GM12878 (cell line): ENCODE data around the gene NAALADL2. TPM values are rescaled to one million over a fixed set of nuclear protein-coding genes. Genes with fewer than 3 reads are reported as not detected.

Source experiments
- ATAC-seq: fragments of 200-7000 bp; cut with Tn5 transposase; 3 replicates; pipeline ENCODE4 v1.9.1; 2020; ENCODE audit warnings: mild to moderate bottlenecking, moderate library complexity
- BruUV-seq: library from RNA; stranded (reverse); fragments of 400-500 nt; replicated peaks from 2 replicates; lab custom pipeline; 2021; lab: Mats Ljungman, UMichigan
- CTCF ChIA-PET: fragments of 300-600 bp; sonication (Branson Sonifier 250); formaldehyde crosslinking; extraction: SDS; loops from one replicate; lab custom pipeline; 2021; ENCODE audit warnings: inconsistent platforms; lab: Yijun Ruan, JAX
- POLR2A ChIA-PET: fragments of 350-600 bp; formaldehyde crosslinking; extraction: SDS; loops from one replicate; lab custom pipeline; 2021; ENCODE audit warnings: inconsistent platforms; lab: Charles Lee
- RAD21 ChIA-PET: fragments of 300-600 bp; sonication (Branson Sonifier 250); formaldehyde crosslinking; loops from one replicate; lab custom pipeline; 2023; ENCODE audit warnings: antibody characterized with exemption; ENCODE audit not compliant: unreplicated experiment; lab: Charles Lee
- SMC1A ChIA-PET: fragments of 300-600 bp; sonication (Branson Sonifier 250); formaldehyde crosslinking; loops from one replicate; lab custom pipeline; 2023; ENCODE audit not compliant: unreplicated experiment, uncharacterized antibody; lab: Charles Lee
- DNase-seq: peaks from one replicate; pipeline ENCODE4 v3.0.0-alpha.2; 2011; ENCODE audit warnings: low read depth, low spot score
- FAIRE-seq: peaks from 3 replicates; lab custom pipeline; 2011; peaks lifted over from hg19 to GRCh38; lab: Jason Lieb, UNC
- H2AFZ ChIP-seq: 2 replicates; pipeline ENCODE4 v1.6.0; 2011; ENCODE audit warnings: low read depth, low read length, control low read depth; ENCODE audit not compliant: control insufficient read depth
- H3K27ac ChIP-seq: 2 replicates; pipeline ENCODE4 v1.5.1; 2011; ENCODE audit warnings: control low read depth; ENCODE audit not compliant: control insufficient read depth, insufficient read depth
- H3K27me3 ChIP-seq, 2 experiments: replicated peaks in 1 of 2; 2 replicates each; pipeline versions ENCODE4 v1.6.0 to v1.6.1; 2011; ENCODE audit warnings: low read length in 1 of 2; ENCODE audit not compliant: control insufficient read depth in 2 of 2, insufficient read depth in 2 of 2
- H3K36me3 ChIP-seq, 2 experiments: 2 replicates each; pipeline ENCODE4 v1.5.1; 2011; ENCODE audit warnings: low read length in 1 of 2; ENCODE audit not compliant: control insufficient read depth in 2 of 2, insufficient read depth in 2 of 2
- H3K4me1 ChIP-seq: 2 replicates; pipeline ENCODE4 v1.6.1; 2011; ENCODE audit warnings: mild to moderate bottlenecking, low read length, moderate library complexity, mixed read lengths; ENCODE audit not compliant: control insufficient read depth, insufficient read depth
- H3K4me2 ChIP-seq: 2 replicates; pipeline ENCODE4 v1.6.0; 2011; ENCODE audit warnings: control low read depth; ENCODE audit not compliant: control insufficient read depth, insufficient read depth
- H3K4me3 ChIP-seq: fragments of 200-600 bp; sonication (generic); 2 replicates; pipeline ENCODE4 v1.5.1; 2016
- H3K79me2 ChIP-seq: 2 replicates; pipeline ENCODE4 v1.6.0; 2011; ENCODE audit warnings: low read length; ENCODE audit not compliant: control insufficient read depth, insufficient read depth
- H3K9ac ChIP-seq: 2 replicates; pipeline ENCODE4 v1.8.0; 2011; ENCODE audit warnings: low read length, control low read depth, mixed read lengths; ENCODE audit not compliant: control insufficient read depth, insufficient read depth
- H3K9me3 ChIP-seq: replicated peaks from 3 replicates; pipeline ENCODE4 v1.5.1; 2011; ENCODE audit warnings: mild to moderate bottlenecking, low read length; ENCODE audit not compliant: control insufficient read depth, insufficient read depth
- H4K20me1 ChIP-seq: 2 replicates; pipeline ENCODE4 v1.6.0; 2011; ENCODE audit not compliant: control insufficient read depth, insufficient read depth
- CBX5 ChIP-seq: sonication (generic); IDR thresholded peaks from 2 replicates; pipeline ENCODE4 v1.6.1; 2016; ENCODE audit warnings: low read depth, moderate library complexity, mild to moderate bottlenecking, inconsistent platforms
- CEBPB ChIP-seq, 2 experiments: fragments of 150-350 bp in 1 of 2; IDR thresholded peaks; 2 replicates each; pipeline ENCODE4 v1.6.1; 2012 to 2014; ENCODE audit warnings: low read depth in 2 of 2, low read length in 2 of 2, borderline replicate concordance in 1 of 2, inconsistent platforms in 1 of 2
- DPF2 ChIP-seq: fragments of 450-650 bp; IDR thresholded peaks from 2 replicates; pipeline ENCODE4 v1.6.1; 2017; ENCODE audit warnings: mild to moderate bottlenecking
- FOS ChIP-seq: IDR thresholded peaks from 3 replicates; pipeline ENCODE4 v1.6.1; 2011; ENCODE audit warnings: borderline replicate concordance; ENCODE audit not compliant: insufficient read length; ENCODE audit errors: extremely low read depth
- KAT2A ChIP-seq: conservative IDR thresholded peaks from 2 replicates; pipeline ENCODE4 v1.6.1; 2011; ENCODE audit warnings: low read depth, low read length; ENCODE audit not compliant: control insufficient read depth
- MTA3 ChIP-seq: IDR thresholded peaks from 2 replicates; pipeline ENCODE4 v1.6.1; 2012; ENCODE audit warnings: low read length, inconsistent platforms, borderline replicate concordance
- SP1 ChIP-seq: IDR thresholded peaks from one replicate; pipeline ENCODE4 v1.6.1; 2011; ENCODE audit warnings: low read depth, low read length
- SPI1 ChIP-seq: IDR thresholded peaks from 2 replicates; pipeline ENCODE4 v1.6.1; 2011; ENCODE audit warnings: low read depth, mild to moderate bottlenecking, low read length, moderate library complexity, borderline replicate concordance; ENCODE audit not compliant: insufficient read depth
- WGBS: methylation state at CpG from one replicate; pipeline ENCODE4 v1.1.6; 2016; ENCODE audit warnings: low lambda C conversion rate; ENCODE audit not compliant: insufficient replicate concordance, insufficient coverage; ENCODE audit errors: missing lambda C conversion rate; 5-methylcytosine and 5-hydroxymethylcytosine counted together
- in situ Hi-C: fragments of 300-500 bp; cut with MboI; formaldehyde crosslinking; loops from 9 replicates; pipeline ENCODE4 v1.14.3; 2018; ENCODE audit warnings: mixed read lengths
- intact Hi-C: fragments of 100-400 bp; cut with micrococcal nuclease; formaldehyde crosslinking; loops from one replicate; pipeline ENCODE4 v1.14.2; 2022; ENCODE audit not compliant: unreplicated experiment
- polyA plus RNA-seq, 11 experiments: library from polyadenylated mRNA; depleted of rRNA in 4 of 11; unstranded in 6 of 11; stranded (reverse) in 5 of 11; fragments of >200 nt; fragmentation: Nextera tagmentation in 4 of 11; fragmentation: Illumina TruSeq in 1 of 11; extraction: Ambion mirVana in 4 of 11; extraction: Trizol in 1 of 11; gene quantifications; 1 replicate in 1 of 11; 2 replicates in 10 of 11; pipeline versions ENCODE4 v1.2.1 to v1.2.3, GENCODE V29; 2011 to 2016; ENCODE audit warnings: inconsistent platforms in 2 of 11, missing spikeins in 2 of 11, low read depth in 1 of 11
- total RNA-seq, 4 experiments: library from RNA; depleted of rRNA in 3 of 4; stranded (reverse); fragments of >200 nt in 3 of 4; fragmentation: Illumina TruSeq in 1 of 4; extraction: Trizol in 1 of 4; gene quantifications; 2 replicates each; pipeline versions ENCODE4 v1.2.1 to v1.2.3, GENCODE V29; 2013 to 2021
- TF ChIP-seq, protein P1 (sequence below): IDR thresholded peaks from 2 replicates; pipeline ENCODE4 v1.6.1; 2012; ENCODE audit warnings: low read depth, low read length, improper control_type of control experiment

The NAALADL2 gene
- total and polyA plus RNA-seq, 10 of the 15 experiments (the other 5 are each of a cell fraction or from before 2014, with no cell fraction given) = 0.06 to 10.8 (median 0.46) TPM

DNA sequence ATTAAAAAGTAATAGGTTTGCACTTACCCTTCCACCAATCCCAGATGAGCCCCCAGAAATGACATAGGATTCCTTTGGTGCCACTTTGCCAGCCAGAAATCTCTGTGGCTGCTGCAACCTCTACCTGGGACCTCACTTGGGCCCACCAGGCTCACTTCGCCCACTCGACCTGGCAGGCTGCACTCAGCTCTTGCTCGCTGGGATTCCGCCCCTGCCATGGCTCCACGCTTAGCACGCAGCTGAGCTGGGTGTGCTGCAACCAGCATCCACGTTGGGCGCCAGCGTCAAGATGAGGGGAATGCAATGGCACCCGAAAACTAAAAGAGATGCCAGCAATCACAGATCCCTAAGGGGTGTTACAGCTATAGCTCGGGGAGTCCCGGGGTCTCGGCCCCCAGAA, 761.0 kb downstream of the NAALADL2 start:
- ChIA-PET SMC1A (no interaction called here), RAD21 (no interaction called here), POLR2A (no interaction called here), CTCF (no interaction called here)
- Histone ChIP-seq H3K4me1 (no peaks in the 10 kb centered on the region), H3K9me3 (no peaks in the 10 kb centered on the region), H3K4me3 (no peak overlapping the region), H3K27ac (no peak overlapping the region), H2AFZ (no peak overlapping the region), H3K27me3 (no peaks in the 10 kb centered on the region), H4K20me1 (no peaks in the 10 kb centered on the region), H3K36me3 (no peaks in the 10 kb centered on the region), H3K9ac (no peak overlapping the region), H3K4me2 (no peak overlapping the region), H3K79me2 (no peaks in the 10 kb centered on the region)
- 35% methylated on average over 13 of the region's 13 CpGs for WGBS
- intact Hi-C loops = no loop called here
- in situ Hi-C loops = no loop called here
- ATAC-seq (no peak), DNase-seq (no peak), FAIRE-seq (no peak)
- TF ChIP-seq CBX5 (no peak), CEBPB (IDR thresholded peaks at IDR 0.05; ENCODE audit: borderline replicate concordance in 1 of 2, low read depth in 2 of 2, low read length in 2 of 2) (no peak), FOS (no peak)
- no TSS peak for BruUV-seq

DNA sequence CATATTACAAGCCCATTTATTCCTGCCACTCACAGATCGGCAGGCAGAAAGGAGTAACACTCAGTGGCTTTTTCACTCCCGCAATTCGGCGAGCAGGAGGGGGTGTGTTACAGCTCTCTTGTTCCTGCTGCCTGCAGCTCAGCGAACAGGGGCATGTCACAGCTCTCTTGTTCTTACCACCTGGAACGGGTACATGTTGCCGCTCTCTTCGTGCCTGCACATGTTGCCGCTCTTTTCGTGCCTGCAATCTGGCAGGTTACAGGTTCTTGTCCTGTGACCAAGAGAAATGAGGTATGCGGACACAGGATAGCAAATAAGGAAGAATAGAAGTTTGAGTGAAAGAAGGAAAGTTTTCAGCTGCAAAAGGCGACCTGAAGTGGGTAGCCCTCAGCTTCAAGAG, 761.4 kb downstream of the NAALADL2 start:
- POLR2A ChIA-PET = no interaction called here
- ATAC-seq = no peak

More for the DNA sequence above, 761.4 kb downstream of the NAALADL2 start:
- Histone ChIP-seq H3K27me3 (no peaks in the 10 kb centered on the region), H3K36me3 (no peaks in the 10 kb centered on the region), H3K27ac (no peak overlapping the region), H4K20me1 (no peaks in the 10 kb centered on the region), H3K4me2 (no peak overlapping the region), H3K4me3 (no peak overlapping the region), H3K79me2 (no peaks in the 10 kb centered on the region), H3K9ac (no peak overlapping the region), H2AFZ (no peak overlapping the region), H3K4me1 (no peaks in the 10 kb centered on the region), H3K9me3 (no peaks in the 10 kb centered on the region)
- TF ChIP-seq, protein P1, sequence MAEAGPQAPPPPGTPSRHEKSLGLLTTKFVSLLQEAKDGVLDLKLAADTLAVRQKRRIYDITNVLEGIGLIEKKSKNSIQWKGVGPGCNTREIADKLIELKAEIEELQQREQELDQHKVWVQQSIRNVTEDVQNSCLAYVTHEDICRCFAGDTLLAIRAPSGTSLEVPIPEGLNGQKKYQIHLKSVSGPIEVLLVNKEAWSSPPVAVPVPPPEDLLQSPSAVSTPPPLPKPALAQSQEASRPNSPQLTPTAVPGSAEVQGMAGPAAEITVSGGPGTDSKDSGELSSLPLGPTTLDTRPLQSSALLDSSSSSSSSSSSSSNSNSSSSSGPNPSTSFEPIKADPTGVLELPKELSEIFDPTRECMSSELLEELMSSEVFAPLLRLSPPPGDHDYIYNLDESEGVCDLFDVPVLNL = no peak
- TF ChIP-seq SPI1 (no peak), DPF2 (no peak), MTA3 (no peak), SP1 (no peak), KAT2A (no peak)
- SMC1A ChIA-PET = interaction anchor here (0.6 kb wide), 1 partner anchor 11 kb away, joined by 4 read pairs; no protein-coding TSS in a partner anchor
- 73% methylated on average over 12 of the region's 12 CpGs for WGBS
- CTCF ChIA-PET = no interaction called here
- no peak for FAIRE-seq
- no TSS peak for BruUV-seq
- intact Hi-C loops = no loop called here
- RAD21 ChIA-PET = no interaction called here
- in situ Hi-C loops = no loop called here
- DNase-seq = no peak
